Vagina (tissue), 2 donors: ENCODE data around the gene TGFBR3. TPM values are rescaled to one million over a fixed set of nuclear protein-coding genes. Genes with fewer than 3 reads are reported as not detected.

Experiments
- DNase-seq, 2 donors: peaks; one replicate each; pipeline ENCODE4 v3.0.0-alpha.2; 2017; ENCODE audit errors: extremely low spot score in 2 of 2
- H3K27ac ChIP-seq: fragments of 200-600 bp; sonication (generic); one replicate; pipeline ENCODE4 v1.5.1; 2019
- H3K27me3 ChIP-seq: fragments of 200-600 bp; sonication (generic); one replicate; pipeline ENCODE4 v1.5.1; 2019
- H3K36me3 ChIP-seq, 2 donors: fragments of 200-600 bp; sonication (generic); one replicate each; pipeline ENCODE4 v1.5.1; 2017 to 2019
- H3K4me1 ChIP-seq: fragments of 200-600 bp; sonication (generic); one replicate; pipeline ENCODE4 v1.5.1; 2019
- H3K4me3 ChIP-seq, 2 donors: fragments of 200-600 bp; sonication (generic); 1 replicate in 1 of 2; 2 replicates in 1 of 2; pipeline ENCODE4 v1.5.1; 2016 to 2019
- H3K9me3 ChIP-seq: fragments of 200-600 bp; sonication (generic); one replicate; pipeline ENCODE4 v1.5.1; 2019
- POLR2A ChIP-seq, 2 donors: fragments of 450-650 bp; IDR thresholded peaks; one replicate each; pipeline ENCODE4 v1.6.1; 2017; ENCODE audit warnings: antibody characterized with exemption in 2 of 2, mild to moderate bottlenecking in 2 of 2, moderate library complexity in 2 of 2
- POLR2AphosphoS5 ChIP-seq, 2 donors: sonication (generic); formaldehyde crosslinking; IDR thresholded peaks; one replicate each; pipeline ENCODE4 v1.9.0; 2017; ENCODE audit warnings: antibody characterized with exemption in 2 of 2, mild to moderate bottlenecking in 2 of 2, low read depth in 1 of 2; ENCODE audit not compliant: insufficient read depth in 1 of 2
- intact Hi-C: fragments of 100-400 bp; cut with DNase I; formaldehyde crosslinking; loops from one replicate; pipeline ENCODE4 v1.15.1; 2023
- total RNA-seq: library from RNA; depleted of rRNA; stranded (reverse); fragments of >200 nt; gene quantifications from one replicate; pipeline ENCODE4 v1.2.3, GENCODE V29; 2016
- TF ChIP-seq, protein P1 (sequence below), 3 experiments: fragments of 450-650 bp in 2 of 3; fragments of 200-600 bp in 1 of 3; sonication (generic) in 1 of 3; IDR thresholded peaks; one replicate each; pipeline ENCODE4 v1.5.1; 2017 to 2019; ENCODE audit warnings: antibody characterized with exemption in 3 of 3, mild to moderate bottlenecking in 2 of 3, moderate library complexity in 2 of 3

The TGFBR3 gene
- total RNA-seq, 1 donor from 2014 or later, result 221 TPM

DNA sequence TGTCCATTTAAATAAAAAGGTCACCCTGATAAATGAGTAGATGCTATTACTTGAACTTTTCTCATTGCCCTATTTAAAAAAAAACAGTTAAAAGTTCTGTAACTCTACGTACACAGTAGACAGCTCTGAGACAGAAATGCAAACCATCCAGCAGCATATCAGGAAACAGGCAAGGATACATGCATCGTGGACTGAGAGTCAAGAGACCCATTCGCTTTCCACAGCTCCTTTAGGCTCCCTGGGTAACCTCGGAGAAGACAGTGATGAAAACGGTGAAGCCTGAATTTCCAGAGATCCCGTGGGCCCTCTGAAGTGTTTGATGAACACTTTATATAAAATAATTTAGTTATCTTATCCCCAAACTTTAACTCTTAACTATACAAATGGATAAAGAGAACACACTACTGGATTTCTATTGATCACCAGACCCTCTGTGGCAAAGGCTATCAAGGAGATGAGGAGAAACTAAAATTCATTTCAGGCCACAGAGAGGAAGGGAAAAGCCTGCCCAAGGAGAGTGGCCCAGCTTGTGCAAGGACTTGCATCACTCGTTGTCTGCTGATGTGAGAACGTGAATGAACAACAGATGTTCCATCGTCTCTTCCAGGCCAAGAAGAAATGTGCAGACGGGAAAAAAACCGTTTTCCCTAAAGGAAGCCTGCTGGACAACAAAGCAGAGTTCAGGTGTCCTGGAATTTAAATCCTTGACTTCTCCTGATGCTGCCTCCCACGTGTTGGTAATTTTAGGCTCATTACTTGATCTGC lies 131.0 kb downstream of the TGFBR3 start:
- H3K27ac ChIP-seq, result peak overlapping the region; percentile 85

GRCh38 chr1:91754348-91754747 lies 131.6 kb downstream of the TGFBR3 start:
- Histone ChIP-seq H3K4me3 (no peak overlapping the region), H3K4me1 (peaks cover 72% of the 10 kb centered on the region), H3K27me3 (no peaks in the 10 kb centered on the region), H3K36me3 (no peaks in the 10 kb centered on the region), H3K27ac (peak overlapping the region; percentile 85), H3K9me3 (no peaks in the 10 kb centered on the region)
- peak in 1 of 2 donors; percentile 62 for DNase-seq
- intact Hi-C loops, result no loop called here
- TF ChIP-seq, protein P1, sequence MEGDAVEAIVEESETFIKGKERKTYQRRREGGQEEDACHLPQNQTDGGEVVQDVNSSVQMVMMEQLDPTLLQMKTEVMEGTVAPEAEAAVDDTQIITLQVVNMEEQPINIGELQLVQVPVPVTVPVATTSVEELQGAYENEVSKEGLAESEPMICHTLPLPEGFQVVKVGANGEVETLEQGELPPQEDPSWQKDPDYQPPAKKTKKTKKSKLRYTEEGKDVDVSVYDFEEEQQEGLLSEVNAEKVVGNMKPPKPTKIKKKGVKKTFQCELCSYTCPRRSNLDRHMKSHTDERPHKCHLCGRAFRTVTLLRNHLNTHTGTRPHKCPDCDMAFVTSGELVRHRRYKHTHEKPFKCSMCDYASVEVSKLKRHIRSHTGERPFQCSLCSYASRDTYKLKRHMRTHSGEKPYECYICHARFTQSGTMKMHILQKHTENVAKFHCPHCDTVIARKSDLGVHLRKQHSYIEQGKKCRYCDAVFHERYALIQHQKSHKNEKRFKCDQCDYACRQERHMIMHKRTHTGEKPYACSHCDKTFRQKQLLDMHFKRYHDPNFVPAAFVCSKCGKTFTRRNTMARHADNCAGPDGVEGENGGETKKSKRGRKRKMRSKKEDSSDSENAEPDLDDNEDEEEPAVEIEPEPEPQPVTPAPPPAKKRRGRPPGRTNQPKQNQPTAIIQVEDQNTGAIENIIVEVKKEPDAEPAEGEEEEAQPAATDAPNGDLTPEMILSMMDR (IDR thresholded peaks at IDR 0.05), result no peak
- peak in 1 of 2 donors; percentile 33 for TF ChIP-seq POLR2AphosphoS5 (IDR thresholded peaks at IDR 0.05; ENCODE audit: insufficient read depth in 1 of 2, low read depth in 1 of 2)

More for the DNA sequence above, 131.0 kb downstream of the TGFBR3 start:
- no peak overlapping the region for H3K4me3 ChIP-seq
- H3K27me3 ChIP-seq, result no peaks in the 10 kb centered on the region
- peak in 1 of 2 donors; percentile 91 for DNase-seq
- TF ChIP-seq POLR2AphosphoS5 (IDR thresholded peaks at IDR 0.05; ENCODE audit: insufficient read depth in 1 of 2, low read depth in 1 of 2) (peak; percentile 34 to 49), POLR2A (IDR thresholded peaks at IDR 0.05) (no peak)
- TF ChIP-seq, protein P1 (IDR thresholded peaks at IDR 0.05), result peak in 1 of 3 experiments; percentile 9
- intact Hi-C loops, result no loop called here
- no peaks in the 10 kb centered on the region for H3K36me3 ChIP-seq
- no peaks in the 10 kb centered on the region for H3K9me3 ChIP-seq
- peaks cover 72% of the 10 kb centered on the region for H3K4me1 ChIP-seq

DNA sequence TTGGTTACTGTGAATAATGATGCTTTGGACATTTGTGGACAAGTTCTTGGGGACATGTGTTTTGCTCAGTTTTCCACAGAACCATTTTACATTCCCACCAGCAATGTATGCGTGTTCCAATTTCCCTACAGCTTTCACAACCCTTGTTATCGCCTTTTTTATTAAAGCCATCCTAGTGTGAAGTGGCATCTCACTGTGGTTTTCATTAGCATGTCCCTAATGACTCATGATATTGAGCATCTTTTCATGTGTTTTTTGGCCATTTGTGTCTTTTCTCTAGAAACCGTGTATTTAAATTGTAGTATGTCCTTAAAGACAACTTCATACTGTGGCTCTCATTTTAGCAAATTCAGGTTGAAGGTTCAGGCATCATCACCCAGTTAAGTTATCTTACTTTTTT lies 132.1 kb downstream of the TGFBR3 start:
- intact Hi-C loops, result no loop called here
- no peak overlapping the region for H3K4me3 ChIP-seq
- H3K27ac ChIP-seq, result peak overlapping the region; percentile 85
- no peaks in the 10 kb centered on the region for H3K36me3 ChIP-seq
- H3K27me3 ChIP-seq, result no peaks in the 10 kb centered on the region
- DNase-seq, result no peak
- H3K9me3 ChIP-seq, result no peaks in the 10 kb centered on the region
- TF ChIP-seq POLR2AphosphoS5 (IDR thresholded peaks at IDR 0.05; ENCODE audit: insufficient read depth in 1 of 2, low read depth in 1 of 2), result no peak
- no peak for TF ChIP-seq POLR2A (IDR thresholded peaks at IDR 0.05)
- TF ChIP-seq, protein P1 (IDR thresholded peaks at IDR 0.05), result no peak
- peaks cover 71% of the 10 kb centered on the region for H3K4me1 ChIP-seq

DNA sequence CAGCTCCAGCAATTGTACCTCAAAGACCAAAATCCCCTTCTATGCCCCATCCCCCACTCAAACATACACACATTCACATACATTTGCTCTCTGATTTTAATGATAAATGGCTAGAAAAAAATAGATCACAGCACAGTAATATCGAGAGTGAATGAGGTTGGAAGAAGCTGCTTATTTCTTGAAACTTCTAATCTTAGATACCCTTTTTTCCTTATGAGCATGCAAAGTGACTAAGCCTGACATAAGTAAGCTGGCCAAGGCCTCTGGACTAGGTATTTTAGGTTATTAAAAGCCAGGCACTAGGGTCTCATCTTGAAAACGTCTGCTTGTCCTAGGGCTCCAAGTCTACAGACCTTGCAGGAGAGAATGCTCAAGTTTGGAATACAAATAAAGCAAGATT lies 133.6 kb downstream of the TGFBR3 start:
- intact Hi-C loops, result no loop called here
- H3K27me3 ChIP-seq, result no peaks in the 10 kb centered on the region
- peaks cover 58% of the 10 kb centered on the region for H3K4me1 ChIP-seq
- H3K36me3 ChIP-seq, result no peaks in the 10 kb centered on the region
- TF ChIP-seq POLR2AphosphoS5 (IDR thresholded peaks at IDR 0.05; ENCODE audit: insufficient read depth in 1 of 2, low read depth in 1 of 2) (no peak), POLR2A (IDR thresholded peaks at IDR 0.05) (no peak)
- TF ChIP-seq, protein P1 (IDR thresholded peaks at IDR 0.05), result no peak
- no peak for DNase-seq
- H3K9me3 ChIP-seq, result no peaks in the 10 kb centered on the region
- H3K4me3 ChIP-seq, result no peak overlapping the region
- peak overlapping the region; percentile 85 for H3K27ac ChIP-seq

DNA sequence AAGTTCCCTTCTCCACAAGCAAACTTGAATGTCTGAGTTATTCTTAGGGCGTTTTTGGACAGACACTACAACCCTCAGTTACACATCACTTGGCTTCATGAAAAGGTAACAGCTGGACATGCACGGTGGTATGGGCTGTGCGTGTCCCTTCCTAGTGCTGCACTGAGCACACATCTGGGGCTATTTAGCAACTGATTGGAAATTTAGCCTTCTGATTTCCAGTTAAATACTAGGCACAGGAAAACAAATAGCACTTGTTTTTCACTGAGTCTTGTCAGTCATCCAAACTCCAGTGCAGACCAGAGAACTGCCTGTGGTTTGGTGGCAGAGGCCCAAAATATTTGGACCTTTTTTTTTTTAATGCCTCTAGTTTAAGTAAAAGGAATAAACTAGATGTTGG lies 134.7 kb downstream of the TGFBR3 start:
- Histone ChIP-seq H3K36me3 (no peaks in the 10 kb centered on the region), H3K4me1 (peaks cover 63% of the 10 kb centered on the region), H3K27ac (peak overlapping the region; percentile 85), H3K4me3 (no peak overlapping the region), H3K9me3 (no peaks in the 10 kb centered on the region), H3K27me3 (no peaks in the 10 kb centered on the region)
- intact Hi-C loops, result no loop called here
- TF ChIP-seq, protein P1 (IDR thresholded peaks at IDR 0.05), result no peak
- TF ChIP-seq POLR2A (IDR thresholded peaks at IDR 0.05) (no peak), POLR2AphosphoS5 (IDR thresholded peaks at IDR 0.05; ENCODE audit: insufficient read depth in 1 of 2, low read depth in 1 of 2) (peak in 1 of 2 donors; percentile 76)
- DNase-seq, result peak in 1 of 2 donors; percentile 87
